SK-N-SH (cell line): ENCODE measurements around the gene SLC18A2. TPM values are rescaled to one million over a fixed set of nuclear protein-coding genes. Genes with fewer than 3 reads are reported as not detected.

ENCODE experiments used
- CTCF ChIA-PET: fragments of 300-600, 350-600 bp; formaldehyde crosslinking; extraction: SDS; loops from one replicate; lab custom pipeline; 2021; lab: Yijun Ruan, JAX
- POLR2A ChIA-PET: fragments of 350-600 bp; sonication (Branson Sonifier 250); formaldehyde crosslinking; extraction: SDS; loops from one replicate; lab custom pipeline; 2020; ENCODE audit warnings: antibody characterized with exemption, inconsistent platforms; lab: Yijun Ruan, JAX
- DNase-seq: peaks from one replicate; pipeline ENCODE4 v3.0.0; 2012
- H2AFZ ChIP-seq: fragments of 200-600 bp; sonication (generic); 2 replicates; pipeline ENCODE4 v1.8.1; 2016; ENCODE audit warnings: antibody characterized with exemption, mild to moderate bottlenecking, low read depth
- H3F3A ChIP-seq: fragments of 200-600 bp; sonication (generic); replicated peaks from 2 replicates; pipeline ENCODE3; 2016; ENCODE audit warnings: antibody characterized with exemption, mild to moderate bottlenecking; ENCODE audit not compliant: insufficient read depth
- H3K27ac ChIP-seq, 2 experiments: fragments of 200-500 bp in 1 of 2; fragments of 200-600 bp in 1 of 2; sonication (Bioruptor generic) in 1 of 2; sonication (generic), shearing (Covaris generic) in 1 of 2; 2 replicates each; pipeline versions ENCODE4 v1.5.1 to v1.6.1; 2014 to 2016; ENCODE audit warnings: low read depth in 2 of 2, inconsistent platforms in 1 of 2, low read length in 1 of 2, mild to moderate bottlenecking in 1 of 2, mixed read lengths in 1 of 2
- H3K27me3 ChIP-seq: fragments of 200-600 bp; sonication (generic), shearing (Covaris generic); 2 replicates; pipeline ENCODE4 v1.6.1; 2016; ENCODE audit warnings: mixed run types; ENCODE audit not compliant: insufficient read depth
- H3K36me3 ChIP-seq, 2 experiments: fragments of 200-500 bp in 1 of 2; fragments of 200-600 bp in 1 of 2; sonication (Bioruptor generic) in 1 of 2; sonication (generic) in 1 of 2; replicated peaks in 1 of 2; 2 replicates each; pipeline versions ENCODE3 to v1.5.1; 2014 to 2016; ENCODE audit warnings: low read length in 1 of 2, mild to moderate bottlenecking in 1 of 2; ENCODE audit not compliant: insufficient read depth in 2 of 2, control insufficient read depth in 1 of 2
- H3K4me1 ChIP-seq, 2 experiments: fragments of 200-500 bp in 1 of 2; fragments of 200-600 bp in 1 of 2; sonication (Bioruptor generic) in 1 of 2; sonication (generic), shearing (Covaris generic) in 1 of 2; 2 replicates each; pipeline versions ENCODE4 v1.5.1 to v1.6.1; 2014 to 2016; ENCODE audit warnings: low read depth in 1 of 2, low read length in 1 of 2, mixed run types in 1 of 2; ENCODE audit not compliant: insufficient read depth in 2 of 2, control insufficient read depth in 1 of 2
- H3K4me2 ChIP-seq: fragments of 200-600 bp; sonication (generic), shearing (Covaris generic); 2 replicates; pipeline ENCODE4 v1.6.1; 2017; ENCODE audit warnings: mixed run types
- H3K4me3 ChIP-seq, 2 experiments: fragments of 200-500 bp in 1 of 2; fragments of 200-600 bp in 1 of 2; sonication (Bioruptor generic) in 1 of 2; sonication (generic), shearing (Covaris generic) in 1 of 2; 2 replicates each; pipeline versions ENCODE4 v1.5.1 to v1.8.1; 2014 to 2016; ENCODE audit warnings: low read depth in 2 of 2, inconsistent platforms in 1 of 2, low read length in 1 of 2, mild to moderate bottlenecking in 1 of 2, mixed read lengths in 1 of 2, moderate library complexity in 1 of 2
- H3K79me2 ChIP-seq: fragments of 200-600 bp; sonication (generic); 2 replicates; pipeline ENCODE4 v1.8.1; 2017; ENCODE audit warnings: mild to moderate bottlenecking; ENCODE audit not compliant: insufficient read depth
- H3K9ac ChIP-seq: fragments of 200-600 bp; sonication (generic); 2 replicates; pipeline ENCODE4 v1.6.1; 2017; ENCODE audit warnings: mixed run types
- H3K9me2 ChIP-seq: fragments of 200-600 bp; sonication (generic); 2 replicates; pipeline ENCODE4 v1.6.1; 2017; ENCODE audit warnings: mixed run types
- H3K9me3 ChIP-seq: fragments of 200-600 bp; sonication (generic); 2 replicates; pipeline ENCODE4 v1.6.1; 2017; ENCODE audit warnings: mixed run types, mild to moderate bottlenecking, moderate library complexity
- H4K20me1 ChIP-seq: fragments of 200-600 bp; sonication (generic); 2 replicates; pipeline ENCODE4 v1.6.1; 2017; ENCODE audit warnings: mild to moderate bottlenecking, mixed run types; ENCODE audit not compliant: insufficient read depth
- CHD2 ChIP-seq: fragments of 150-350 bp; IDR thresholded peaks from 2 replicates; pipeline ENCODE4 v1.6.1; 2018; ENCODE audit warnings: low read length; ENCODE audit not compliant: partially characterized antibody
- ELF1 ChIP-seq: IDR thresholded peaks from 2 replicates; pipeline ENCODE4 v1.4.0; 2012
- EP300 ChIP-seq, 2 experiments: IDR thresholded peaks; 2 replicates each; pipeline versions ENCODE4 v1.4.0 to v1.6.1; 2012; ENCODE audit warnings: borderline replicate concordance in 1 of 2, low read depth in 1 of 2, low read length in 1 of 2
- EZH2phosphoT487 ChIP-seq: fragments of 200-600 bp; sonication (generic); IDR thresholded peaks from 2 replicates; pipeline ENCODE4 v1.6.1; 2017; ENCODE audit warnings: low read depth, mixed run types, mild to moderate bottlenecking, antibody characterized with exemption, moderate library complexity, borderline replicate concordance
- GABPA ChIP-seq: IDR thresholded peaks from 2 replicates; pipeline ENCODE4 v1.4.0; 2012; ENCODE audit warnings: low read depth, mild to moderate bottlenecking
- GATA2 ChIP-seq: sonication (generic); formaldehyde crosslinking; IDR thresholded peaks from 2 replicates; pipeline ENCODE4 v1.5.0; 2020; ENCODE audit warnings: mild to moderate bottlenecking, missing genetic modification reagents
- MEF2A ChIP-seq: IDR thresholded peaks from 2 replicates; pipeline ENCODE4 v1.4.0; 2012; ENCODE audit warnings: low read depth, borderline replicate concordance
- NFIC ChIP-seq: IDR thresholded peaks from 2 replicates; pipeline ENCODE4 v1.4.0; 2012; ENCODE audit warnings: borderline replicate concordance
- NRF1 ChIP-seq: IDR thresholded peaks from 2 replicates; pipeline ENCODE4 v1.6.1; 2012; ENCODE audit warnings: low read depth, mild to moderate bottlenecking, low read length
- POLR2AphosphoS5 ChIP-seq: IDR thresholded peaks from 2 replicates; pipeline ENCODE4 v1.6.1; 2012; ENCODE audit warnings: low read depth, low read length
- RAD21 ChIP-seq: IDR thresholded peaks from 2 replicates; pipeline ENCODE4 v1.6.1; 2012; ENCODE audit warnings: mild to moderate bottlenecking, low read length
- RCOR1 ChIP-seq: fragments of 150-350 bp; IDR thresholded peaks from 2 replicates; pipeline ENCODE4 v1.6.1; 2017; ENCODE audit warnings: antibody characterized with exemption, low read length
- RFX5 ChIP-seq: IDR thresholded peaks from 2 replicates; pipeline ENCODE4 v1.6.1; 2012; ENCODE audit warnings: mild to moderate bottlenecking, improper control_type of control experiment, low read length
- SIN3A ChIP-seq: IDR thresholded peaks from 2 replicates; pipeline ENCODE4 v1.6.1; 2012; ENCODE audit warnings: low read depth, mild to moderate bottlenecking, low read length, moderate library complexity, borderline replicate concordance
- TCF12 ChIP-seq: IDR thresholded peaks from 2 replicates; pipeline ENCODE4 v1.4.0; 2012
- TEAD4 ChIP-seq: IDR thresholded peaks from 2 replicates; pipeline ENCODE4 v1.4.0; 2012; ENCODE audit warnings: mild to moderate bottlenecking, borderline replicate concordance; ENCODE audit not compliant: insufficient read depth
- YY1 ChIP-seq: IDR thresholded peaks from 2 replicates; pipeline ENCODE4 v1.4.0; 2012; ENCODE audit warnings: low read depth, mild to moderate bottlenecking
- WGBS: methylation state at CpG from one replicate; pipeline ENCODE4 v1.1.6; 2017; ENCODE audit warnings: low lambda C conversion rate; 5-methylcytosine and 5-hydroxymethylcytosine counted together
- polyA plus RNA-seq, 3 experiments: library from polyadenylated mRNA; depleted of rRNA; stranded (reverse); fragments of >200 nt; gene quantifications; 2 replicates each; pipeline ENCODE4 v1.2.3, GENCODE V29; 2012
- TF ChIP-seq, protein P1 (sequence below): IDR thresholded peaks from 2 replicates; pipeline ENCODE4 v1.4.0; 2012; ENCODE audit warnings: low read depth, borderline replicate concordance
- TF ChIP-seq, protein P2 (sequence below): IDR thresholded peaks from 2 replicates; pipeline ENCODE4 v1.6.1; 2012; ENCODE audit warnings: mild to moderate bottlenecking, low read depth, low read length, moderate library complexity
- TF ChIP-seq, protein P3 (sequence below): IDR thresholded peaks from 2 replicates; pipeline ENCODE4 v1.4.0; 2012; ENCODE audit warnings: low read depth

The SLC18A2 gene
- polyA plus RNA-seq, 1 of the 3 experiments (the other 2 are of a cell fraction) = not detected

DNA sequence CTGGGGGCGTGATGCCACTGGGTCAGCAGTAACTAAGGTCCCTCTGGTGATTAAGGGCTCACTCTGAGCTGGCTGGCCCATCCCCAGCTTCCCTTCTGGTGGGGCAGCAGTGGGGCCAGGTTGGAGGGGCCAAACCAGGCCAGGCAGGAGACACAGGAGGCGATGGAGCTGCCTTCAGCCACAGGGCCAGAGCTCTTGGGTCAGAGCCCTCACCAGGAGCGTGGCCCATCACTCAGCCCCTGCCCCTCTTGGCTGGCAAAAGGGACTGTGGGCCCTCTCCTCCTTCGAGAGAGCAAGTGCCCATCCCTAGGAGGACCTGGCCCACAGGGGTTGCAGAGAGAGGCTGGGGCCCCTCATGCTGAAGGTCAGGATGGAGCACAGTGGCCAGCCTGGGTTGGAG lies 39.1 kb upstream of the SLC18A2 start:
- Histone ChIP-seq H3F3A (no peaks in the 10 kb centered on the region), H4K20me1 (no peaks in the 10 kb centered on the region), H3K4me2 (no peak overlapping the region), H3K4me1 (no peaks in the 10 kb centered on the region), H3K27me3 (no peaks in the 10 kb centered on the region), H2AFZ (no peak overlapping the region), H3K4me3 (no peak overlapping the region), H3K27ac (no peak overlapping the region), H3K9ac (no peak overlapping the region), H3K9me3 (no peaks in the 10 kb centered on the region), H3K36me3 (no peaks in the 10 kb centered on the region), H3K79me2 (no peaks in the 10 kb centered on the region), H3K9me2 (no peaks in the 10 kb centered on the region)
- no peak for DNase-seq
- ChIA-PET POLR2A (interaction anchor here (0.6 kb wide), 1 partner anchor 10 kb away, joined by 3 read pairs; no protein-coding TSS in a partner anchor), CTCF (interaction anchor here (1.0 to 7.3 kb wide), 4 partner anchors 14 to 575 kb away, joined by 3 to 71 read pairs (median 14); no protein-coding TSS in a partner anchor)
- TF ChIP-seq MEF2A (no peak), RCOR1 (no peak), NRF1 (no peak), GABPA (no peak), ELF1 (no peak), POLR2AphosphoS5 (no peak), EP300 (IDR thresholded peaks at IDR 0.05; ENCODE audit: borderline replicate concordance in 1 of 2, low read depth in 1 of 2, low read length in 1 of 2) (no peak), CHD2 (no peak), TCF12 (no peak), SIN3A (no peak), RFX5 (no peak), TEAD4 (no peak), NFIC (no peak), EZH2phosphoT487 (no peak), RAD21 (no peak), YY1 (no peak), GATA2 (no peak)
- TF ChIP-seq, protein P1, sequence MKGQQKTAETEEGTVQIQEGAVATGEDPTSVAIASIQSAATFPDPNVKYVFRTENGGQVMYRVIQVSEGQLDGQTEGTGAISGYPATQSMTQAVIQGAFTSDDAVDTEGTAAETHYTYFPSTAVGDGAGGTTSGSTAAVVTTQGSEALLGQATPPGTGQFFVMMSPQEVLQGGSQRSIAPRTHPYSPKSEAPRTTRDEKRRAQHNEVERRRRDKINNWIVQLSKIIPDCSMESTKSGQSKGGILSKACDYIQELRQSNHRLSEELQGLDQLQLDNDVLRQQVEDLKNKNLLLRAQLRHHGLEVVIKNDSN = no peak
- TF ChIP-seq, protein P2, sequence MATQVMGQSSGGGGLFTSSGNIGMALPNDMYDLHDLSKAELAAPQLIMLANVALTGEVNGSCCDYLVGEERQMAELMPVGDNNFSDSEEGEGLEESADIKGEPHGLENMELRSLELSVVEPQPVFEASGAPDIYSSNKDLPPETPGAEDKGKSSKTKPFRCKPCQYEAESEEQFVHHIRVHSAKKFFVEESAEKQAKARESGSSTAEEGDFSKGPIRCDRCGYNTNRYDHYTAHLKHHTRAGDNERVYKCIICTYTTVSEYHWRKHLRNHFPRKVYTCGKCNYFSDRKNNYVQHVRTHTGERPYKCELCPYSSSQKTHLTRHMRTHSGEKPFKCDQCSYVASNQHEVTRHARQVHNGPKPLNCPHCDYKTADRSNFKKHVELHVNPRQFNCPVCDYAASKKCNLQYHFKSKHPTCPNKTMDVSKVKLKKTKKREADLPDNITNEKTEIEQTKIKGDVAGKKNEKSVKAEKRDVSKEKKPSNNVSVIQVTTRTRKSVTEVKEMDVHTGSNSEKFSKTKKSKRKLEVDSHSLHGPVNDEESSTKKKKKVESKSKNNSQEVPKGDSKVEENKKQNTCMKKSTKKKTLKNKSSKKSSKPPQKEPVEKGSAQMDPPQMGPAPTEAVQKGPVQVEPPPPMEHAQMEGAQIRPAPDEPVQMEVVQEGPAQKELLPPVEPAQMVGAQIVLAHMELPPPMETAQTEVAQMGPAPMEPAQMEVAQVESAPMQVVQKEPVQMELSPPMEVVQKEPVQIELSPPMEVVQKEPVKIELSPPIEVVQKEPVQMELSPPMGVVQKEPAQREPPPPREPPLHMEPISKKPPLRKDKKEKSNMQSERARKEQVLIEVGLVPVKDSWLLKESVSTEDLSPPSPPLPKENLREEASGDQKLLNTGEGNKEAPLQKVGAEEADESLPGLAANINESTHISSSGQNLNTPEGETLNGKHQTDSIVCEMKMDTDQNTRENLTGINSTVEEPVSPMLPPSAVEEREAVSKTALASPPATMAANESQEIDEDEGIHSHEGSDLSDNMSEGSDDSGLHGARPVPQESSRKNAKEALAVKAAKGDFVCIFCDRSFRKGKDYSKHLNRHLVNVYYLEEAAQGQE = no peak
- TF ChIP-seq, protein P3, sequence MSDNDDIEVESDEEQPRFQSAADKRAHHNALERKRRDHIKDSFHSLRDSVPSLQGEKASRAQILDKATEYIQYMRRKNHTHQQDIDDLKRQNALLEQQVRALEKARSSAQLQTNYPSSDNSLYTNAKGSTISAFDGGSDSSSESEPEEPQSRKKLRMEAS = no peak
- 27% methylated on average over 2 of the region's 4 CpGs for WGBS
